ENCODE measurements around the gene NHSL1.

The NHSL1 gene

GRCh38 chr6:138374230-138374629 is 125.1 kb downstream of the NHSL1 start:
- Histone ChIP-seq H3K4me3 (ENCODE audit: insufficient read depth, low read depth, low read length) (no peak overlapping the region), H3K27me3 (ENCODE audit: control insufficient read depth, insufficient read depth, low read length, poor library complexity, severe bottlenecking) (no peaks in the 10 kb centered on the region), H3K36me3 (ENCODE audit: control insufficient read depth, insufficient read depth, low read length) (no peaks in the 10 kb centered on the region), H3K27ac (ENCODE audit: insufficient read depth, low read depth, low read length, poor library complexity, severe bottlenecking) (no peak overlapping the region), H3K9me3 (ENCODE audit: control insufficient read depth, low read length) (no peaks in the 10 kb centered on the region), H3K4me1 (ENCODE audit: control insufficient read depth, insufficient read depth, low read length) (no peaks in the 10 kb centered on the region)

GRCh38 chr6:138372711-138373463 is 126.4 kb downstream of the NHSL1 start:
- Histone ChIP-seq H3K4me3 (ENCODE audit: insufficient read depth, low read depth, low read length) (no peak overlapping the region), H3K9me3 (ENCODE audit: control insufficient read depth, low read length) (no peaks in the 10 kb centered on the region), H3K36me3 (ENCODE audit: control insufficient read depth, insufficient read depth, low read length) (no peaks in the 10 kb centered on the region), H3K4me1 (ENCODE audit: control insufficient read depth, insufficient read depth, low read length) (no peaks in the 10 kb centered on the region), H3K27me3 (ENCODE audit: control insufficient read depth, insufficient read depth, low read length, poor library complexity, severe bottlenecking) (no peaks in the 10 kb centered on the region), H3K27ac (ENCODE audit: insufficient read depth, low read depth, low read length, poor library complexity, severe bottlenecking) (no peak overlapping the region)
